Esophagus squamous epithelium (tissue), 5 donors: ENCODE measurements around the gene RAB29. TPM values are rescaled to one million over a fixed set of nuclear protein-coding genes. Genes with fewer than 3 reads are reported as not detected.

Source experiments
- DNase-seq: peaks from one replicate; lab custom pipeline; 2025; lab: John Stamatoyannopoulos, UW
- H3K27ac ChIP-seq, 4 donors: fragments of 200-600 bp; sonication (generic); one replicate each; pipeline ENCODE4 v1.5.1; 2016 to 2019; ENCODE audit warnings: mild to moderate bottlenecking in 1 of 4
- H3K27me3 ChIP-seq, 4 donors: fragments of 200-600 bp; sonication (generic); 1 replicate in 3 of 4; 2 replicates in 1 of 4; pipeline versions ENCODE4 v1.5.1 to v1.6.0; 2017 to 2021; ENCODE audit warnings: antibody characterized with exemption in 1 of 4
- H3K36me3 ChIP-seq, 3 donors: fragments of 200-600 bp; sonication (generic); one replicate each; pipeline ENCODE4 v1.5.1; 2016 to 2019
- H3K4me1 ChIP-seq, 3 donors: fragments of 200-600 bp; sonication (generic); one replicate each; pipeline ENCODE4 v1.5.1; 2017 to 2019
- H3K4me3 ChIP-seq, 4 donors: fragments of 200-600 bp; sonication (generic); 1 replicate in 3 of 4; 2 replicates in 1 of 4; pipeline ENCODE4 v1.5.1; 2016 to 2019; ENCODE audit warnings: mild to moderate bottlenecking in 2 of 4, moderate library complexity in 1 of 4
- H3K9me3 ChIP-seq, 3 donors: fragments of 200-600 bp; sonication (generic); one replicate each; pipeline ENCODE4 v1.5.1; 2016 to 2019
- POLR2A ChIP-seq, 4 donors: fragments of 450-650 bp; IDR thresholded peaks; one replicate each; pipeline ENCODE4 v1.6.1; 2017; ENCODE audit warnings: antibody characterized with exemption in 4 of 4, mild to moderate bottlenecking in 4 of 4, moderate library complexity in 3 of 4
- WGBS, 2 donors: methylation state at CpG; one replicate each; pipeline ENCODE4 v1.1.5; 2018; 5-methylcytosine and 5-hydroxymethylcytosine counted together
- intact Hi-C: fragments of 100-400 bp; cut with DNase I; formaldehyde crosslinking; loops from one replicate; pipeline ENCODE4 v1.15.0; 2022
- total RNA-seq, 4 donors: library from RNA; depleted of rRNA; stranded (reverse); fragments of >200 nt; gene quantifications; one replicate each; pipeline ENCODE4 v1.1.0, GENCODE V29; 2016
- TF ChIP-seq, protein P1 (sequence below), 6 experiments: fragments of 450-650 bp in 4 of 6; fragments of 200-600 bp in 2 of 6; sonication (generic) in 2 of 6; IDR thresholded peaks; one replicate each; pipeline ENCODE4 v1.5.1; 2016 to 2019; ENCODE audit warnings: antibody characterized with exemption in 6 of 6, mild to moderate bottlenecking in 4 of 6, moderate library complexity in 4 of 6
- donor health status: DM: yes; HTN: yes; CAD: no.

RAB29 gene
- total RNA-seq, 4 donors from 2014 or later: 3.0 to 19.3 (median 7.0) TPM

DNA sequence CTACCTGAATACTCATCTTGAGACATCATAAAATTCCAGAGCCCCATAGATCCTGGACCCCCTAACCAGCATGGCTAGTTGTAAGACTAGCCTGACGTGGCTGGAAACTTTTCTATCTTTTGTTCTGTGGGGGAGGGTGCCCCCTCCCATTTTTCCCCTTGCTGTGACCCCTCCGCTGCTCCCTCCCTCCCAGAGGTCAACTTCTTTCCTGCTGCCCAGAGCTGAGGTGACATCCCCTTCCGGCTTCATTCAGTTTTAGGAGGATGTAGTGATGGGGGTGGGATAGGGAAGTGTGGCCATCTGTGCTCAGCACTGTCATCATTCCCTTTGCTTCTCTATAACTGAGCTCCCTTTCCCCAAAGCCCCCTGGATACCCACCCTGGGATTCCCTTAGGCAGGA lies 42.1 kb upstream of the RAB29 start:
- Histone ChIP-seq H3K9me3 (no peaks in the 10 kb centered on the region), H3K36me3 (no peaks in the 10 kb centered on the region), H3K4me1 (peaks cover 0 to 16% (median 7%) of the 10 kb centered on the region in 3 donors), H3K27ac (no peak overlapping the region), H3K27me3 (no peaks in the 10 kb centered on the region), H3K4me3 (no peak overlapping the region)
- 60 to 84% methylated on average over 1 to 3 of the region's 3 CpGs for WGBS, 2 donors
- TF ChIP-seq POLR2A (IDR thresholded peaks at IDR 0.05): no peak
- TF ChIP-seq, protein P1, sequence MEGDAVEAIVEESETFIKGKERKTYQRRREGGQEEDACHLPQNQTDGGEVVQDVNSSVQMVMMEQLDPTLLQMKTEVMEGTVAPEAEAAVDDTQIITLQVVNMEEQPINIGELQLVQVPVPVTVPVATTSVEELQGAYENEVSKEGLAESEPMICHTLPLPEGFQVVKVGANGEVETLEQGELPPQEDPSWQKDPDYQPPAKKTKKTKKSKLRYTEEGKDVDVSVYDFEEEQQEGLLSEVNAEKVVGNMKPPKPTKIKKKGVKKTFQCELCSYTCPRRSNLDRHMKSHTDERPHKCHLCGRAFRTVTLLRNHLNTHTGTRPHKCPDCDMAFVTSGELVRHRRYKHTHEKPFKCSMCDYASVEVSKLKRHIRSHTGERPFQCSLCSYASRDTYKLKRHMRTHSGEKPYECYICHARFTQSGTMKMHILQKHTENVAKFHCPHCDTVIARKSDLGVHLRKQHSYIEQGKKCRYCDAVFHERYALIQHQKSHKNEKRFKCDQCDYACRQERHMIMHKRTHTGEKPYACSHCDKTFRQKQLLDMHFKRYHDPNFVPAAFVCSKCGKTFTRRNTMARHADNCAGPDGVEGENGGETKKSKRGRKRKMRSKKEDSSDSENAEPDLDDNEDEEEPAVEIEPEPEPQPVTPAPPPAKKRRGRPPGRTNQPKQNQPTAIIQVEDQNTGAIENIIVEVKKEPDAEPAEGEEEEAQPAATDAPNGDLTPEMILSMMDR (IDR thresholded peaks at IDR 0.05): no peak
- intact Hi-C loops: no loop called here
- no peak for DNase-seq

DNA sequence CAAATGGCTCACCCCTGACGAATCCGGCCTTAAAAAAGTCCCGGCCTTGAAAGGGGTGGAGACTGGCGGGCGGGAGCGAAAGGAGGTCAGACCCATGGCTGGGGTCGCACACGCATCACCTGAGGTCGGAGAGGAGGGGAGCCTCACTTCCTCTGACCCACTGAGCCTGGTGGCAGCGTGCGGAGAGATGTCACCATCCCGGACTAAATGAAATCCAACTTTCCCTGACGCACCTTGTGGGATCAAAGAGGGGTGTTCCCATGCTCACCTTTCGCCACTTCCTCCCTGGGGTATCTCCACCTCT lies 38.4 kb upstream of the RAB29 start:
- H3K4me1 ChIP-seq: peaks cover 0 to 52% (median 23%) of the 10 kb centered on the region in 3 donors
- 1 to 6% methylated on average over 5 to 9 of the region's 14 CpGs for WGBS, 2 donors

DNA sequence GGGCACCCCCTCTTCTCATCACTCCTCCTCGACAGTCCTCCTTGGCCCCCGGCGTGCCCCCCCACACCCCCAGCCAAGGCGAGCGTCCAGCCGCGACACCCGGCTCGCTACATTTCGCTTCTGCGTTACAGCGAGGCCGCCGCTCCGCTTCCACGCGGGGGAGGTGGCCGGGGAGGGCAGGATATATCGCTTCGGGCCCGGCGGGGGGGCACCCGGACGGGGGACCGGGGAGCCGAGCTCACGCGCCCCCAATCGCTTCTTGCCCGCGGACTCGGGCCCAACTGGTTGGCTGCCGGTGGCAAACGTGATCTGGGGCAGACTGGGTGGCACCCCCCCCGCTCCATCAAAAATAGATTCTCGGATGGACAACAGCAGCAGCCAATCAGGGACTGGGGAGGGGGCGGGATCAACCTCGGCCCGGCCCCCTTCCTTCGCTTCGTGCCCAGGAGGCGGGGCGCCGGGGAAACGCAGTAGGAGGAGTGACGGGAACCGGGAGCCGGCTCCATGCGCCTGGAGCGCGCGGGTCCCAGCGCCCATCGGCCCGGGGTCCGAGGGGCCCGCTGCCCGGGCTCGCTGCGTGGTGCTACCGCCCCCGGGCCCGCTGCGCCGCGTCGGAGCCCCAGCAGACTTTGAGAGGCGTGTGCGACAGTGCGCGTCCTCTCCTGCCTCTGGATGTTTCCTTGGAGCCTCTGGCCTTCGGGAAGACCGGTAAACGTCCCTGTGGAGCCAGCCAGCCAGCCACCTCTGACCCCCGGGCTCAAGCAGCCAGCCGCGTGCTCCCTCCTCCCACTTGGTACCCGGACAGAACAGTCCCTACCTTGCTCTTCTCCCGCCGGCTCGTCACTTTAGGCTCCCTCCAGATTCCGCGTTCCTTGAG lies 37.8 kb upstream of the RAB29 start, which contains the start of gene SLC41A1:
Gene SLC41A1, minus strand, starts transcription at position 321 of the 877 bp plus-strand sequence. CDS start 2,757 bp downstream, outside the sequence.
- no CpG with 5 or more reads among the region's 83 CpGs for WGBS, 2 donors
- intact Hi-C loops: no loop called here
- Histone ChIP-seq H3K36me3 (peaks cover 0 to 18% (median 0%) of the 10 kb centered on the region in 3 donors), H3K4me1 (peaks cover 0 to 56% (median 26%) of the 10 kb centered on the region in 3 donors), H3K9me3 (no peaks in the 10 kb centered on the region), H3K27me3 (no peaks in the 10 kb centered on the region), H3K4me3 (peak within 1 kb of the TSS; percentile 72 to 97 (median 92)), H3K27ac (peak within 1 kb of the TSS; percentile 76 to 94 (median 90))
- peak in 3 of 4 donors; percentile 34 to 79 (median 57) for TF ChIP-seq POLR2A (IDR thresholded peaks at IDR 0.05)
- TF ChIP-seq, protein P1 (IDR thresholded peaks at IDR 0.05): no peak
- DNase-seq: peak; percentile 58

More for the DNA sequence above, 38.4 kb upstream of the RAB29 start:
- Histone ChIP-seq H3K27me3 (no peaks in the 10 kb centered on the region), H3K4me3 (peak overlapping the region; percentile 72 to 97 (median 92)), H3K9me3 (no peaks in the 10 kb centered on the region), H3K27ac (peak overlapping the region; percentile 76 to 94 (median 90)), H3K36me3 (peaks cover 0 to 18% (median 0%) of the 10 kb centered on the region in 3 donors)
- DNase-seq: no peak
- no peak for TF ChIP-seq POLR2A (IDR thresholded peaks at IDR 0.05)
- TF ChIP-seq, protein P1 (IDR thresholded peaks at IDR 0.05): no peak
- intact Hi-C loops: no loop called here

DNA sequence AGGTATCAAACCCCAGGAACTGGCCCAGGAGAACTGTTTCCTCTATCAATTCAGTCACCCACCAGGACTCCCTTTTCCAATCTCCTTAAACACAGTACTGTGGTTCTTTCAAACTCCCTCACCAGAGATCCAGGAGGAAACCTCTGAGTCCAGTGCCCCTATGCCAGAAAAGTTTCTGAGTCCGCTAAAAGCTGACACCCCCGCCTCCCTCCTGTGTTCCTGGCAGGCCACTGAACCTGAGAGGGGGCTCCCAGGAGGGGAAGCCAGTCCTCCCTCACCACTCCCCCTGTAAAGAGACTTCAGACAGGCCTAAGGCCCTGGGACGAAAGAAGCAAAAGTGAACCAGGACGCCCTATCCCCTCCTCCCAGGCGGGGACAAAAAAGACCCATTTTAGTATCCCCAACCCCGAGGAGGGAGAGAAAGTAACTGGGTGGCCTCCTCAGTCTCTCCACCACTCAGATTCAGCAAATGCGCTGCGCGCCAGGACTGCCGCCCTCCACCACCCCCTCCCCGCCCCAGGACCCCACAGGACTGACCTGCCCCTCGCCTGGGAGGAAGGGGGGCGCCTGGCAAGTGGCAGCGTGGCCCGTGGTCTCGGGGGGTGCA lies 37.1 kb upstream of the RAB29 start:
- Histone ChIP-seq H3K4me3 (peak overlapping the region; percentile 72 to 97 (median 92)), H3K27ac (peak overlapping the region; percentile 76 to 94 (median 90)), H3K4me1 (peaks cover 0 to 56% (median 26%) of the 10 kb centered on the region in 3 donors), H3K27me3 (no peaks in the 10 kb centered on the region), H3K9me3 (no peaks in the 10 kb centered on the region), H3K36me3 (peaks cover 0 to 18% (median 0%) of the 10 kb centered on the region in 3 donors)
- intact Hi-C loops: no loop called here
- no peak for DNase-seq
- TF ChIP-seq, protein P1 (IDR thresholded peaks at IDR 0.05): no peak
- 0 to 3% methylated on average over 2 to 8 of the region's 16 CpGs for WGBS, 2 donors
